HG03432 (cell line): ENCODE measurements around the gene ZNF839.
A peak's percentile ranks its signal among the peaks of the same experiment; 100 is the strongest.
"Not testable (repeated sequence)": the region's sequence is repeated elsewhere in the genome, so short reads cannot be mapped to it uniquely, and the experiment has no call there.

ENCODE experiments used
- ATAC-seq: cut with Tn5 transposase; IDR thresholded peaks from one replicate; pipeline ENCODE4 v1.9.1; 2021; ENCODE audit warnings: mild to moderate bottlenecking, moderate library complexity; ENCODE audit not compliant: unreplicated experiment

Gene ZNF839

GRCh38 chr14:102314242-102315011 lies 5.1 kb upstream of the ZNF839 start:
- peak; percentile 56 for ATAC-seq

GRCh38 chr14:102315121-102315520 lies 4.4 kb upstream of the ZNF839 start:
- no peak for ATAC-seq

- no peak for ATAC-seq
These were observed 3.2 kb upstream of the ZNF839 start for GRCh38 chr14:102316338-102316742.

- peak; percentile 68 for ATAC-seq
These were observed 2.6 kb upstream of the ZNF839 start for GRCh38 chr14:102316743-102317563.

- ATAC-seq: no peak
These were observed 1.8 kb upstream of the ZNF839 start for GRCh38 chr14:102317564-102318248.

- no peak for ATAC-seq
These were observed 717 bp upstream of the ZNF839 start for GRCh38 chr14:102318781-102319276.

- ATAC-seq: peak; percentile 14
These were observed 601 bp downstream of the ZNF839 start for GRCh38 chr14:102320033-102320660.

- no peak for ATAC-seq
These were observed 1.3 kb downstream of the ZNF839 start for GRCh38 chr14:102320671-102321455.

- ATAC-seq: no peak
These were observed 2.2 kb downstream of the ZNF839 start for GRCh38 chr14:102321456-102322422.

GRCh38 chr14:102323102-102323501 lies 3.6 kb downstream of the ZNF839 start:
- no peak for ATAC-seq

GRCh38 chr14:102325791-102326345 lies 6.3 kb downstream of the ZNF839 start:
- ATAC-seq: no peak

- ATAC-seq: no peak
These were observed 7.0 kb downstream of the ZNF839 start for GRCh38 chr14:102326583-102326982.

- ATAC-seq: not testable (repeated sequence)
These were observed 9.8 kb downstream of the ZNF839 start for GRCh38 chr14:102329381-102329780.

GRCh38 chr14:102330806-102331205 lies 11.3 kb downstream of the ZNF839 start:
- no peak for ATAC-seq

- no peak for ATAC-seq
These were observed 13.8 kb downstream of the ZNF839 start for GRCh38 chr14:102333390-102333789.

GRCh38 chr14:102333795-102334705 lies 14.5 kb downstream of the ZNF839 start:
- ATAC-seq: no peak

- no peak for ATAC-seq
These were observed 15.6 kb downstream of the ZNF839 start for GRCh38 chr14:102335163-102335562.

- no peak for ATAC-seq
These were observed 19.2 kb downstream of the ZNF839 start for GRCh38 chr14:102338724-102339123.
